Neural progenitor cell (in vitro differentiated cells): ENCODE results near the gene CFAP57. TPM values are rescaled to one million over a fixed set of nuclear protein-coding genes. Genes with fewer than 3 reads are reported as not detected.

Experiments
- DNase-seq: peaks from one replicate; pipeline ENCODE4 v3.0.0-alpha.2; 2016; ENCODE audit warnings: low spot score
- H2AFZ ChIP-seq: fragments of 200-600 bp; sonication (generic); replicated peaks from 2 replicates; pipeline ENCODE4 v1.6.1; 2016; ENCODE audit warnings: antibody characterized with exemption
- H3F3A ChIP-seq: fragments of 200-600 bp; sonication (generic); 2 replicates; pipeline ENCODE4 v1.6.1; 2016; ENCODE audit warnings: antibody characterized with exemption, low read depth
- H3K27ac ChIP-seq: fragments of 200-600 bp; sonication (generic); 2 replicates; pipeline ENCODE4 v1.5.1; 2016; ENCODE audit warnings: mild to moderate bottlenecking
- H3K27me3 ChIP-seq: fragments of 200-600 bp; sonication (generic); 2 replicates; pipeline ENCODE4 v1.6.1; 2016; ENCODE audit warnings: mild to moderate bottlenecking, moderate library complexity
- H3K36me3 ChIP-seq: fragments of 200-600 bp; sonication (generic); 2 replicates; pipeline ENCODE4 v1.5.1; 2016
- H3K4me1 ChIP-seq: fragments of 200-600 bp; sonication (generic); 2 replicates; pipeline ENCODE4 v1.6.1; 2016; ENCODE audit warnings: mixed run types
- H3K4me2 ChIP-seq: fragments of 200-600 bp; sonication (generic); 2 replicates; pipeline ENCODE4 v1.6.1; 2016
- H3K4me3 ChIP-seq: fragments of 200-600 bp; sonication (generic); 2 replicates; pipeline ENCODE4 v1.5.1; 2016
- H3K79me2 ChIP-seq: fragments of 200-600 bp; sonication (generic); 2 replicates; pipeline ENCODE4 v1.6.1; 2016; ENCODE audit warnings: low read depth
- H3K9ac ChIP-seq: fragments of 200-600 bp; sonication (generic); 2 replicates; pipeline ENCODE4 v1.6.1; 2016
- H3K9me3 ChIP-seq: fragments of 200-600 bp; sonication (generic); 2 replicates; pipeline ENCODE4 v1.5.1; 2016; ENCODE audit warnings: low read depth
- H4K20me1 ChIP-seq: fragments of 200-600 bp; sonication (generic); 2 replicates; pipeline ENCODE4 v1.6.1; 2016; ENCODE audit warnings: low read depth
- H3K27ac Mint-ChIP-seq: 3 replicates; pipeline ENCODE4 v1.8.0; 2021; ENCODE audit warnings: mixed read lengths
- H3K27me3 Mint-ChIP-seq: 2 replicates; pipeline ENCODE4 v1.8.0; 2022; ENCODE audit warnings: low read depth, mild to moderate bottlenecking, inconsistent platforms, moderate library complexity, mixed read lengths; ENCODE audit not compliant: insufficient read depth
- H3K36me3 Mint-ChIP-seq: 3 replicates; pipeline ENCODE4 v1.8.0; 2021; ENCODE audit warnings: mixed read lengths
- H3K4me1 Mint-ChIP-seq: 3 replicates; pipeline ENCODE4 v1.8.0; 2021; ENCODE audit warnings: mixed read lengths
- H3K4me3 Mint-ChIP-seq: 3 replicates; pipeline ENCODE4 v1.8.0; 2021; ENCODE audit warnings: mild to moderate bottlenecking, moderate library complexity, mixed read lengths
- H3K9me3 Mint-ChIP-seq: 3 replicates; pipeline ENCODE4 v1.8.0; 2020; ENCODE audit warnings: mixed read lengths
- EZH2 ChIP-seq: fragments of 200-600 bp; sonication (generic); IDR thresholded peaks from 2 replicates; pipeline ENCODE4 v1.6.1; 2017; ENCODE audit warnings: antibody characterized with exemption, mild to moderate bottlenecking, moderate library complexity
- EZH2phosphoT487 ChIP-seq: fragments of 200-600 bp; sonication (generic); IDR thresholded peaks from 2 replicates; pipeline ENCODE4 v1.6.1; 2017; ENCODE audit warnings: antibody characterized with exemption
- microRNA-seq: library from miRNA; unstranded; fragments of <30 nt; microRNA quantifications from one replicate; pipeline ENCODE4, GENCODE V29; 2016
- small RNA-seq: library from RNA; depleted of rRNA; stranded (forward); fragments of <200 nt; gene quantifications from one replicate; pipeline ENCODE3, GENCODE V24; 2015
- total RNA-seq: library from RNA; depleted of rRNA; stranded (reverse); fragments of >200 nt; gene quantifications from 2 replicates; pipeline ENCODE4 v1.2.3, GENCODE V29; 2015; ENCODE audit warnings: low replicate concordance
- TF ChIP-seq, protein P1 (sequence below): fragments of 200-600 bp; sonication (generic); IDR thresholded peaks from 2 replicates; pipeline ENCODE4 v1.5.1; 2017; ENCODE audit warnings: antibody characterized with exemption, mild to moderate bottlenecking

Gene CFAP57
- total RNA-seq, 1 donor from 2014 or later, result 0.97 TPM

DNA sequence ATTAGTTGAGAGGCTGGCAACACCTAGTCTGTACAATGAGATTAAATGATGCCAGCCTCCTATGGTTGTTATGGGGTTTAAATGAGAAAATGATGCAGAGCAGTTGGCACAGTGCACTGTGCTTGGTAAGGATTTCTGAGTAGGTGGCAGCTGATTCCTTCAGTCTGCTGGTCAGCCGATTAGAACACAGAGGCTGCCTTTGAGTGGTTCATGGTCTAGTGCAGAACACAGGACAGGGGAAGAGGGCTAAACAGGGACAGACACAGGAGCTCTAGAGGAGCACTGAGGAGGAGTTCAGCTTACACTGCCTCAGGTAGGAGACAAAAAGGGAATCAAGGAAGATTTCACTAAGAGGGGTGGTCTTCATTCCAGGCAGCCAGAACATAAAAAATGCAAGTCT lies 130.1 kb downstream of the CFAP57 start:
- Histone ChIP-seq H3K4me2 (no peak overlapping the region), H3K9me3 (no peaks in the 10 kb centered on the region), H3K27ac (no peak overlapping the region), H3F3A (no peaks in the 10 kb centered on the region), H3K36me3 (no peaks in the 10 kb centered on the region), H3K79me2 (no peaks in the 10 kb centered on the region), H2AFZ (no peak overlapping the region), H4K20me1 (no peaks in the 10 kb centered on the region), H3K9ac (no peak overlapping the region), H3K27me3 (no peaks in the 10 kb centered on the region), H3K4me3 (no peak overlapping the region), H3K4me1 (peaks cover 28% of the 10 kb centered on the region)
- H3K4me3 Mint-ChIP-seq, result no peak overlapping the region
- H3K27me3 Mint-ChIP-seq, result peaks cover 7% of the 10 kb centered on the region
- no peaks in the 10 kb centered on the region for H3K36me3 Mint-ChIP-seq
- H3K4me1 Mint-ChIP-seq, result peaks cover 19% of the 10 kb centered on the region
- TF ChIP-seq EZH2phosphoT487, result no peak
- TF ChIP-seq, protein P1, sequence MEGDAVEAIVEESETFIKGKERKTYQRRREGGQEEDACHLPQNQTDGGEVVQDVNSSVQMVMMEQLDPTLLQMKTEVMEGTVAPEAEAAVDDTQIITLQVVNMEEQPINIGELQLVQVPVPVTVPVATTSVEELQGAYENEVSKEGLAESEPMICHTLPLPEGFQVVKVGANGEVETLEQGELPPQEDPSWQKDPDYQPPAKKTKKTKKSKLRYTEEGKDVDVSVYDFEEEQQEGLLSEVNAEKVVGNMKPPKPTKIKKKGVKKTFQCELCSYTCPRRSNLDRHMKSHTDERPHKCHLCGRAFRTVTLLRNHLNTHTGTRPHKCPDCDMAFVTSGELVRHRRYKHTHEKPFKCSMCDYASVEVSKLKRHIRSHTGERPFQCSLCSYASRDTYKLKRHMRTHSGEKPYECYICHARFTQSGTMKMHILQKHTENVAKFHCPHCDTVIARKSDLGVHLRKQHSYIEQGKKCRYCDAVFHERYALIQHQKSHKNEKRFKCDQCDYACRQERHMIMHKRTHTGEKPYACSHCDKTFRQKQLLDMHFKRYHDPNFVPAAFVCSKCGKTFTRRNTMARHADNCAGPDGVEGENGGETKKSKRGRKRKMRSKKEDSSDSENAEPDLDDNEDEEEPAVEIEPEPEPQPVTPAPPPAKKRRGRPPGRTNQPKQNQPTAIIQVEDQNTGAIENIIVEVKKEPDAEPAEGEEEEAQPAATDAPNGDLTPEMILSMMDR, result no peak
- no peak for TF ChIP-seq EZH2
- DNase-seq, result no peak
- no peak overlapping the region for H3K27ac Mint-ChIP-seq
- H3K9me3 Mint-ChIP-seq, result no peaks in the 10 kb centered on the region

- Histone ChIP-seq H3K27me3 (no peaks in the 10 kb centered on the region), H3K27ac (no peak overlapping the region), H3K36me3 (no peaks in the 10 kb centered on the region), H3K4me2 (no peak overlapping the region), H3K9me3 (no peaks in the 10 kb centered on the region), H3K9ac (no peak overlapping the region), H3K4me3 (no peak overlapping the region), H4K20me1 (no peaks in the 10 kb centered on the region), H3K4me1 (peaks cover 25% of the 10 kb centered on the region), H2AFZ (no peak overlapping the region), H3F3A (no peaks in the 10 kb centered on the region), H3K79me2 (no peaks in the 10 kb centered on the region)
- Mint-ChIP-seq H3K27ac (peak overlapping the region; percentile 43), H3K36me3 (no peaks in the 10 kb centered on the region), H3K27me3 (peaks cover 7% of the 10 kb centered on the region), H3K4me3 (no peak overlapping the region), H3K9me3 (no peaks in the 10 kb centered on the region), H3K4me1 (peaks cover 19% of the 10 kb centered on the region)
- no peak for DNase-seq
- TF ChIP-seq EZH2 (no peak), EZH2phosphoT487 (no peak)
- TF ChIP-seq, protein P1, result no peak
Measured at GRCh38 chr1:43302721-43303470, 130.8 kb downstream of the CFAP57 start.

DNA sequence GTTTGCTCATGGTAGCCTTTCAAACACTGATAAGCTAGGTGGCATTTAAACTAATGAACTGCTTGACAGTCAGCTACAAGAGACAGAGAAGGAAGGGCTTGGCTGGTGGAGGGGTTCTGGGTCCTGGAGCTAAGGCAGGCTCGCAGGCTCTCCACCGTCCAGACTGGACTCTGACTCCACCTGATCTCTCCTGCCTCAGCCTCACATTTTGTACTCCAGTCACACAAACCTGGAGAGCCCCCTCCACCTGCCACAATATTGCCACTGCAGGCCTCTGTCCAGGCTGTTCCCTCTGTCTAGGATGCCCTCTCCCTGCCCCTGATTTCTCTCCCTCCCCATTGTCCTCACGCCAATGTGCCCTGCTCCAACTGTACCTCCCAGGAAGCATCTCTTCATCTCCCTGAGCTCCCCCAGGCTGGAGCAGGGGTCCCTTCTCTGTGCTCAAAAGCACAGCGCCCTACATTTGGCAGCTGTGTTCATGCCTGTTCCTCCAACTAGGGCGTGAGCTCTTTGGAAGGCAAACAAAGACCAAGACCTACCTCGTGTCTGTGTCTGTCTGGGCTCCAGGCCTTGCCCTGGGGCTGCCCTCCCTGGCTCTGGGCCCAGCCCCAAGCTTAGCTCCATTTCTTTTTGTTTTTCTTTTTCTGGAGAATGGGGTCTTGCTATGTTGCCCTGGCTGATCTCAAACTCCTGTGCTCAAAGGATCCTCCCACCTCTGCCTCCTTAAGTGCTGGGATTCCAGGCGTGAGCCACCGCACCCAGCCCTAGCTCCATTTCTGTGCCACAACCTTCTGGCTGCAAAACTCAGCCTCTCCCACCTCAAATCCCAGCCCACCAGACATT lies 131.6 kb downstream of the CFAP57 start:
- no peaks in the 10 kb centered on the region for H3K36me3 Mint-ChIP-seq
- peak overlapping the region; percentile 40 for H3K4me3 Mint-ChIP-seq
- H3K27ac Mint-ChIP-seq, result peak overlapping the region; percentile 43
- Histone ChIP-seq H3K4me3 (no peak overlapping the region), H3K4me1 (peaks cover 25% of the 10 kb centered on the region), H2AFZ (no peak overlapping the region), H3F3A (no peaks in the 10 kb centered on the region), H3K27me3 (no peaks in the 10 kb centered on the region), H4K20me1 (no peaks in the 10 kb centered on the region), H3K36me3 (no peaks in the 10 kb centered on the region), H3K9ac (no peak overlapping the region), H3K4me2 (no peak overlapping the region), H3K27ac (no peak overlapping the region), H3K79me2 (no peaks in the 10 kb centered on the region), H3K9me3 (no peaks in the 10 kb centered on the region)
- H3K9me3 Mint-ChIP-seq, result no peaks in the 10 kb centered on the region
- TF ChIP-seq, protein P1, result no peak
- TF ChIP-seq EZH2 (no peak), EZH2phosphoT487 (no peak)
- H3K27me3 Mint-ChIP-seq, result peaks cover 7% of the 10 kb centered on the region
- DNase-seq, result no peak
- peaks cover 19% of the 10 kb centered on the region for H3K4me1 Mint-ChIP-seq

Small RNAs within 50 kb of the gene (microRNA-seq; reads per million reads assigned to microRNA genes)
- not detected for gene MIR6733

Small RNAs within 50 kb of the gene (small RNA-seq; reads per million reads assigned to genes)
- not detected for gene RNA5SP46

Other genes with a start within 250 kb of the CFAP57 start
- 303 and 720 TPM in 2 replicates for gene SLC2A1, start 213.5 kb upstream of the CFAP57 start, total RNA-seq
- gene EBNA1BP2, start within 50 bp of the CFAP57 start, total RNA-seq, result 43.2 and 71.6 TPM in 2 replicates
- 0.73 and 2.2 TPM in 2 replicates for gene TMEM125, start 97.7 kb downstream of the CFAP57 start, total RNA-seq
- not detected in 2 replicates for gene C1orf210, start 113.3 kb downstream of the CFAP57 start, total RNA-seq
- 0.21 and 0.25 TPM in 2 replicates for gene TIE1, start 128.7 kb downstream of the CFAP57 start, total RNA-seq
- gene MPL, start 165.5 kb downstream of the CFAP57 start, total RNA-seq, result 0.09 TPM in 1 of 2 replicates, not detected in the other
- 164 and 261 TPM in 2 replicates for gene CDC20, start 186.7 kb downstream of the CFAP57 start, total RNA-seq
- gene ELOVL1, start 195.7 kb downstream of the CFAP57 start, total RNA-seq, result 5.6 and 11.9 TPM in 2 replicates
- gene MED8, start 217.5 kb downstream of the CFAP57 start, total RNA-seq, result 15.1 and 23.6 TPM in 2 replicates
- 11.0 and 16.8 TPM in 2 replicates for gene SZT2, start 217.6 kb downstream of the CFAP57 start, total RNA-seq